ENCODE data around the gene HIVEP1. TPM values are rescaled to one million over a fixed set of nuclear protein-coding genes. Genes with fewer than 3 reads are reported as not detected.

Gene HIVEP1
- total RNA-seq, 1 donor from 2014 or later, result 48.9 TPM

Other genes starting within 250 kb of the HIVEP1 start
- 0.58 and 0.68 TPM in 2 replicates for gene ADTRP, start 233.5 kb upstream of the HIVEP1 start, total RNA-seq